NB4 (cell line): ENCODE results near the gene C1QTNF8.

Experiments
- CTCF ChIP-seq: IDR thresholded peaks from one replicate; pipeline ENCODE4 v1.5.1; 2012; ENCODE audit warnings: low read depth, low read length
- MYC ChIP-seq: IDR thresholded peaks from 2 replicates; pipeline ENCODE4 v1.6.1; 2011; ENCODE audit warnings: low read depth, low read length
- POLR2A ChIP-seq: IDR thresholded peaks from 2 replicates; pipeline ENCODE4 v1.6.1; 2011; ENCODE audit warnings: mild to moderate bottlenecking; ENCODE audit not compliant: insufficient read length; ENCODE audit errors: extremely low read depth

GRCh38 chr16:1097156-1097555 lies 1.1 kb upstream of the C1QTNF8 start:
- no peak for TF ChIP-seq CTCF
- no peak for TF ChIP-seq POLR2A
- no peak for TF ChIP-seq MYC
